ENCODE results near the gene NCOA4. TPM values are rescaled to one million over a fixed set of nuclear protein-coding genes. Genes with fewer than 3 reads are reported as not detected.
"Not testable (repeated sequence)": the region's sequence is repeated elsewhere in the genome, so short reads cannot be mapped to it uniquely, and the experiment has no call there.

NCOA4 gene
- polyA plus RNA-seq, 3 donors = 38.3 to 80.5 (median 76.5) TPM

DNA sequence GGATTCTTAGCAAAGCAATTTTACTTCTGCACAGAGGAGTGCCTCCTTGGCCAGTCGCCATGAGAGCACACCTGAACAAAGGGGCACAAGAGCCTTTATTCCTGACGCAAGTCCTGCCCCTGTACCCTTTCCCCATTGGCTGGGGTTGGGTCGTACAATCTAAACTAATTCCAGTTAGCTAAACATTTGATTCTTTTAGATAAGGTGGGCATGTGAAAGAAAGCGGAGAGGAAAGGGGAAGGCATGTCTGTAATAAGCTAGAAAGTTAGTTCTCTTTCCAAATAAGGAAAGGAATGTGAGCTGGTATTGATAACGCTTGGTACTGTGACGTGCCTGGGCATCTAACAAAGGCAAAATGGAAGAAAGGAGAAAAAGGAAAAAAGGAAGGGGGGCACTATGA, 73.8 kb downstream of the NCOA4 start:
- WGBS, 3 donors = 73 to 88% (median 80%) methylated on average over 3 to 5 of the region's 6 CpGs

More for the DNA sequence above, 73.8 kb downstream of the NCOA4 start:
- not testable (repeated sequence) for H3K27ac ChIP-seq (ENCODE audit: low read depth, low read length)

Other genes with a start within 250 kb of the NCOA4 start
- 1 to 10 TPM; 5.5 to 6.7 (median 5.9) TPM for gene AGAP4, start 183.1 kb downstream of the NCOA4 start, polyA plus RNA-seq
- gene TIMM23, start 58.1 kb downstream of the NCOA4 start, polyA plus RNA-seq = 10 to 100 TPM; 25.0 to 58.7 (median 51.7) TPM
- gene MSMB, start 15.6 kb upstream of the NCOA4 start, polyA plus RNA-seq = not detected